Measurements from ENCODE around the gene LHX3.
"Not testable (repeated sequence)": the region's sequence is repeated elsewhere in the genome, so short reads cannot be mapped to it uniquely, and the experiment has no call there.

LHX3 gene

GRCh38 chr9:136151848-136152542 lies 52.9 kb downstream of the LHX3 start:
- DNase-seq, result no peak

GRCh38 chr9:136151214-136151804 lies 53.6 kb downstream of the LHX3 start:
- no peak for DNase-seq

- not testable (repeated sequence) for DNase-seq
These were observed 54.2 kb downstream of the LHX3 start for GRCh38 chr9:136150664-136151213.

GRCh38 chr9:136149853-136150252 lies 55.1 kb downstream of the LHX3 start:
- no peak for DNase-seq

GRCh38 chr9:136149337-136149736 lies 55.6 kb downstream of the LHX3 start:
- DNase-seq, result no peak

- no peak for DNase-seq
These were observed 56.2 kb downstream of the LHX3 start for GRCh38 chr9:136148766-136149165.

GRCh38 chr9:136147890-136148714 lies 56.8 kb downstream of the LHX3 start:
- no peak for DNase-seq

- DNase-seq, result no peak
These were observed 57.7 kb downstream of the LHX3 start for GRCh38 chr9:136147038-136147889.

All from NK-92 treated with Interleukin-12 subunit alpha and Interleukin-12 subunit beta, amount 100 ng/mL, for 24 hours (cell line).